ENCODE results near the gene SEC23IP.

The SEC23IP gene

GRCh38 chr10:119969609-119970008 lies 77.1 kb downstream of the SEC23IP start:
- H3K27ac ChIP-seq, result no peak overlapping the region
- no peak for TF ChIP-seq CTCF (conservative IDR thresholded peaks at IDR 0.05)

- no peak for TF ChIP-seq CTCF (conservative IDR thresholded peaks at IDR 0.05)
- no peak overlapping the region for H3K27ac ChIP-seq
Measured at GRCh38 chr10:119970107-119970506, 77.6 kb downstream of the SEC23IP start.

- no peak overlapping the region for H3K27ac ChIP-seq
- TF ChIP-seq CTCF (conservative IDR thresholded peaks at IDR 0.05), result no peak
Measured at GRCh38 chr10:119970963-119971362, 78.4 kb downstream of the SEC23IP start.

GRCh38 chr10:119973281-119973680 lies 80.8 kb downstream of the SEC23IP start:
- no peak overlapping the region for H3K27ac ChIP-seq
- TF ChIP-seq CTCF (conservative IDR thresholded peaks at IDR 0.05), result no peak

GRCh38 chr10:119976421-119976820 lies 83.9 kb downstream of the SEC23IP start:
- no peak for TF ChIP-seq CTCF (conservative IDR thresholded peaks at IDR 0.05)
- H3K27ac ChIP-seq, result no peak overlapping the region

DNA sequence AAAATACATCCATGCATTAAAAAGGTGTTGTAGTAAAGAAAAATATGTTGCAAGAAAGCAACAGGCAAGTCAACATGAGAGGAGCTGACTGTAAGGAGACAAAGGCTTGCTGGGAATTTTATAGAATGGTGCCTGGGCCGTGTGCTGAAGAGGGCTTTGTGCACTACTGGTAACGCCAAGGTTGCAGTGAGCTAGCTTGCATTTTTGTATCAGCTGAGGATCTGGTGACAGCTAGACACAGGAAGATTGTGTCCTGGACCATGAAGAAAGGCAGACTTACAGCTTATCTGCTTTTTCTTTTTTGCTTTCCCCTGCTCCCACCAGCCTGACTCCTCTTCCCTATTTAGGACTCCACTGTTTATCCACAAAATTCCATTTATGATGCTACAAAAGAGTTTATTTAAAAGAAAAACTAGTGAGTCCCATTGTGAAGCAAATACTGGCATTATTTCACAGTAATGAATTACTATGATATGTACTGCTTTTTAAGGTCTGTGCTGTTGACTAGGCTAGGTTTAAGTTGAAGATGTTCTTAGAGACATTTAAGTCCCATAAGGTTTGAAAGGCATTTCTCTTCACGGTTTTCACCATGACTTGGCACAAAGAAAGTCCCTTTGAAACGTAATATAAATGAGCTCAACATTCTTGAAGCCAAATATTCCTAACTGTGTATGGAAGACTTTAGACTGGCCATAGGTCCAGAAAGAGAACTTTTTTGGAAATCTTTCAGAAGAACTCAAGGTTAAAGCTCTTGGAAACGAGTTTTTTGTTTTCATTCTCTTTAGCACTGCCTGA lies 88.6 kb downstream of the SEC23IP start:
- TF ChIP-seq CTCF (conservative IDR thresholded peaks at IDR 0.05), result no peak
- H3K27ac ChIP-seq, result no peak overlapping the region

DNA sequence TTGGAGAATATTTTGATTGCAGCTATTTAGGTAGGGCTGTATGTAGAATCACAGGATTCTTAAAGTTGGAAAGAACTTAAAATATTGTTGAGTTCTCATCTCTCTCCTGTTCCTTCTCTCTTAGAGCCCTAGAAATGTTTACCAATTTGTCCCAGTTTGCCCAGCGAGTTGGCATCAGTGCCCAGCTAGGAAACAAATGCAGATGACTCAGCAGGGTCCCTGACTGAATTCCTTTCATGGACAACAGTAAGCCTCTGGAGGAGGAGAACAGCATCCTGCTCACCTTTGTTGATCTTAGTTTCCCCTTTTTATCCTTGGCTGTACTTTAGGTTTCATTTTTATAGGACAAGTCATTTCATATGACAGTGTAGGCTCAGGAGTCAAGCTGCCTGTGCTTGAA lies 89.3 kb downstream of the SEC23IP start:
- no peak for TF ChIP-seq CTCF (conservative IDR thresholded peaks at IDR 0.05)
- H3K27ac ChIP-seq, result no peak overlapping the region
